Skin epidermis (tissue), 12 donors: Measurements from ENCODE around the gene NCAPG.
"Not testable (repeated sequence)": the region's sequence is repeated elsewhere in the genome, so short reads cannot be mapped to it uniquely, and the experiment has no call there.

Source experiments
- H3K27ac ChIP-seq, 21 experiments: fragments of 200-600 bp; sonication (generic) in 11 of 21; one replicate each; pipeline ENCODE4 v1.5.0; 2020; ENCODE audit warnings: mild to moderate bottlenecking in 3 of 21, inconsistent platforms in 2 of 21, moderate library complexity in 2 of 21
- H3K4me3 ChIP-seq, 7 experiments: fragments of 200-600 bp; sonication (generic) in 2 of 7; one replicate each; pipeline ENCODE4 v1.5.0; 2020; ENCODE audit warnings: inconsistent platforms in 2 of 7, mild to moderate bottlenecking in 2 of 7, moderate library complexity in 1 of 7

NCAPG gene

DNA sequence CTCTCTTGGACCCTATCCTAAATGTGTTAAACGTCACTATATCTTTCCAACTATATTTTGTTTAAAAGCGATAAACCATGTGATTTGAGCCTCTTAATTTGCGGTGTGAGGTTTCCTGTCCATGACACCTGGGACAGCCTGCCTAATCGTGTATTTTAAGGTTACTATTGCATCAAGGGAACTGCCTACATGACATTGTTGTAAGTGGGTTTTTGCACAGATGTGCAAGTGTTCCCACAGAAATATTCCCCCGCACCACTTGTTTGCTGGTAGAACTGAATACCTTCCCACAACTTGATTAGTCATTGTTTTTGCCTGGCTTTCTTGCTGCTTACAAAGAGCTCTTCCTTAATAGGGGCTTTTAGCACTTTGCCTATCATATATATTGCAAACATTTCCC is 24.2 kb upstream of the NCAPG start:
- Histone ChIP-seq H3K4me3 (no peak overlapping the region), H3K27ac (no peak overlapping the region)

DNA sequence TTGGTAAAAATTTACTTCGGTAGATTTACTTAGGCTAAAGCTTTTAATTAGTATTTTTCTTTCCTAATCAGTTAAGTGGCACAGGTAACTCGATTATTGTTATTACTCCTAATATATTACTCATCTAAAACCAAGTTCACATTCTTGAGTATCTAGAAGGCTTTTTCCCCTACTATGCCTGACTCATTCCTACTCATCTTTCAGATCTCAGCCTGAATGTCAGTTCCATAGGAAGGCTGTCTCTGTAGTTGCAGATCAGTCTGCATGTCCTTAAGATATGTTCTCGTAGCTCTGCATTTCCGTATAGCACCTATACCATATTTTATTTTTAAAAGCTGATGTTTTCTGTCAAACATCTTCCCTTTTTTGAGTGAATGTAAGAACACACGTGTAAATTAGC is 23.5 kb upstream of the NCAPG start:
- Histone ChIP-seq H3K27ac (no peak overlapping the region), H3K4me3 (no peak overlapping the region)

DNA sequence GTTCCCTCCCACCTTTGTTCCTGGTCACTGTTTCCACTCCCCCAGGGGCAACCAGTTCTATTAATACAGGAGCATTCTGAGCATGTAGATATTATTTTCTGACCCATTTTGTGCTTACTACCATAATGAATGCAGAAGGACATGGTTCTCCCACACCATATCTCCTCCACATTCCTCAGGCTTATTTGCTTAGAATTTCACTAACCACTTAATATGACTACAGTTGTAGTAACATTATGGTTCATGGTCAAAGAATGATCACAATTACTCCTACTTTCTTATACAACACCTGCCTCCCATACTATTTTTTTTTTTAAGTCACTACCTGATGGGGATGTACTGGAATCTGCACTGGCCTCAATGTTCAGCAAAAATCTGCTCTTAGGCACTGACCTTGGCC is 21.8 kb upstream of the NCAPG start:
- Histone ChIP-seq H3K4me3 (no peak overlapping the region), H3K27ac (no peak overlapping the region)

DNA sequence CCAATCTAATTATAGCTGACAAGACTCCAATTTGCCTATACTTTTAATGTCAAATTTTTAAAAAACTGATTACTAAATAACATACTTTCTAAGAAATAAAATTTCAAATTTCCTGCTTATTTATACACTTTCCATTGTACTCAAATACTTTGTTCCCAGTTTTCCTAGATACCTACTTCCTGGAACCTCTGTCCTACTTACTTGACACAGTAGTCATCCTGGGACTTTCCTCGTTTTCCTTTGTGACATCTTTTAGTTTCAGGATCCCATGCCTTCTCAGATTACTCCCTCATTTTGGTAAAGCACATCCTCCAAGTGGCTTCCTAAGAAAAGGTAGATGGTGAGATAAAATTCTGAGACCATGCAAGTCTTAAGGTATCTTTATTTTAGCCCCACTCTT is 16.0 kb upstream of the NCAPG start:
- H3K27ac ChIP-seq: no peak overlapping the region

DNA sequence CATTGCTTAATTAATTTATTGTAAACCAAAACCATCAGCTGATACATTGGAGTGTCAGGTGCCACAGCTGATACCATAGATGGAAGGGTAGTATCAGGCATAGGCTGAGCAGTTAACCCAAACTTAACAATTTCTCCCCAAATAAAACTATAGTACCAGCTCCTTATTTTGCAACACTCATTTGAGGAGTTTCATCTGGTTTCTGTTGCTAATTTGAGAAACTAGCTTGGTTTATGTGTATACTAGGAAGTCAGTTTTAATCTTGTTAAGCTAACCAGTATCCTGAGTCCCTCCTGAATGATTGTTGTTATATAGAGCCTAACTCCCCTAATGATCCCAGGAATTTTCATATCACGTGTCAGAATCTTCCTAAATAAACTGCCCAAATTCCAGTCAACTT is 13.0 kb upstream of the NCAPG start:
- H3K27ac ChIP-seq: no peak overlapping the region
- no peak overlapping the region for H3K4me3 ChIP-seq

More for the DNA sequence above, 16.0 kb upstream of the NCAPG start:
- no peak overlapping the region for H3K4me3 ChIP-seq

DNA sequence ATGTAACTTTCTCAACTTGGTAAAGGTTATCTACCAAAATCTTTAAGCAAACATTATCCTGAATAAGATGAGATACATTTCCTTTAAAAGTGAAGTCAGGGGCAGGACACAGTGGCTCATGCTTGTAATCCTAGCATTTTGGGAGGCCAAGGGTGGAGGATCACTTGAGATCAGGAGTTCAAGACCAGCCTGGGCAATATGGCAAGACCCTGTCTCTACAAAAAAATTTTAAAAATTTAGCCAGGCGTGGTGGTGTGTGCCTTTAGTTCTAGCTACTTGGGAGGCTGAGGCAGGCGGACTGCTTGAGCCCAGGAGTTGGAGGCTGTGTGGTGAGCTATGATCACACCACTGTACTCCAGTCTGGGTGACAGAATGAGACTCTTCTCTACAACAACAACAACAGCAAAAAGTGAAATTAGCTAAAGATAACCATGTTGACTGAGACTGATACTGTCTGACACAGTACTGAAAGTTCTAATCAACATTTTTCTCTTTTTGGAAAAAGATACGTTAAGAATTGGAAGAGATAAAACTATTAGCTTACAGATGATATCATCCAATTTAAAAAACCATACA is 5.1 kb upstream of the NCAPG start:
- no peak overlapping the region for H3K4me3 ChIP-seq
- H3K27ac ChIP-seq: no peak overlapping the region

DNA sequence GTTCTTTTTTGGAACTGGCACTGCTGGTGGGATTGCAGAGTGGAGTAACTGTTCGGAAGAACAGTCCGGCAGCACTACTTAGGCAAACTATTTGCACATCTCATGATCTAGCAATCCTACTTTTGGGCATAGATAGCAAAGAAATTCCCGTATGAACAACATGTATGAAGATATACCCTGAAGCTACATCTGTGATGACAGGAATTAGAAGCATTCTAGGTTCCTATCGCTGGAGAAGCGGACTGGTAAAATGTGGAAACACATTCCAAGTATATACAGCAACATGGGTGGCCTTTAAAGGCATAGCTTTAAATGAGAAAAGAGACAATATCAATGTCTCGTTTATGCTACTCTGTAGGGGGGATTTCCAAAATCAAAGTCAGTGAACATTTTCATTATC is 3.3 kb upstream of the NCAPG start:
- Histone ChIP-seq H3K4me3 (no peak overlapping the region), H3K27ac (no peak overlapping the region)

DNA sequence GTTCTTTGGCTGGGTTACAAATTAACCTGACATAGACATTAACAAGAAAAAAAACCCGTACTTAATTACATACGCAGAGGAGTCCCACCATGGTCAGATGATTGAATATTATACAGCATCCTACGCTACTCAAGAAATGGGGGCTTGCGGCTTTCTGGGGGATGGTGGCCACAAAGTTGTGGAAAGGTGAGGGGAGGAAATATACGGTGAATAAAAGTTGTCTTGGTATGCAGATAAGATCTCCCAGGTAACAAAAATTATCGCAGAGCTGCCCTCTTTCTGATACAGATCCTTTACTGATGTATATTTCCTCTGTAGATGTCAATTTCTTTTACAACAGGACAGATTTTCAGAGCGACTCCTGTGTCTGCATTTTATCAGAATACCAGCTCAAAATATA is 1.1 kb upstream of the NCAPG start:
- H3K27ac ChIP-seq: peak overlapping the region in 19 of 21 experiments; percentile 83 to 98 (median 96)

DNA sequence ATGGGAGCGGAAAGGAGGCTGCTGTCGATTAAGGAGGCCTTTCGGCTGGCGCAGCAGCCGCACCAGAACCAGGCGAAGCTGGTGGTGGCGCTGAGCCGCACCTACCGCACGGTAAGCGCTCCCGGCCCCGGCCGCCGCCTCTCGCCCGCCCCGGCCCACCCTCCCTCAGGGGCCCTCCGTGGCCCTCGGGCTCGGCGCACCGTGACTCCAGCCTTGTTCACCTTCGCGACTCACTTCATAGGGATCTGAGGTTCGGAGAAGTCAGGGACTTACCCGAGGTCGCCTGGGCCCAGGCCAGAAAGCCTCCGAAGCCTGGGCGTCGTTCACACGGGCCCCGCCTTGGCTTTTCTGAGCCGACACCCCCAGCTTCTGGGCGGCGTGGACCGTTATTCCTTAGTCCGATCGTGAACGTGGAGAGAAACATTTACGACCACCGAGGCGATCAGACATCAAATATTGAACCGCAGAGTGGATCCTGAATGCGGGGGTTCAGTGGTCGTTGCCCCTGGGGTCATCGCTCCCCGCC is 362 bp downstream of the NCAPG start:
- H3K4me3 ChIP-seq: peak overlapping the region; percentile 59 to 95 (median 66)
- peak overlapping the region in 16 of 21 experiments; percentile 18 to 98 (median 68) for H3K27ac ChIP-seq

More for the DNA sequence above, 1.1 kb upstream of the NCAPG start:
- H3K4me3 ChIP-seq: peak overlapping the region; percentile 59 to 95 (median 66)

DNA sequence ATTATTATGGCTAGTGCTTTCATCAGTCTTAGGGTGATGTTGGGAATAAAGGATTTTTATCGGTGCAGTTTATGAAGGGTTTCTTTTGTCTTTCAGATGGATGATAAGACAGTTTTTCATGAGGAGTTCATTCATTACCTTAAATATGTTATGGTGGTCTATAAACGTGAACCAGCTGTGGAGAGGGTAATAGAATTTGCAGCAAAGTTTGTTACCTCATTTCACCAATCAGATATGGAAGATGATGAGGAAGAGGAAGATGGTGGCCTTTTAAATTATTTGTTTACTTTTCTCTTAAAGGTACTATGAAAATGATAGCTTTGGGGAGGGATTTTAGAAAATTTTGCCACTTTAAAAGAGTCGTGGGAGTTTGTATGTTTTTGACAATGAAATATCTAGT is 1.3 kb downstream of the NCAPG start:
- no peak overlapping the region for H3K4me3 ChIP-seq
- H3K27ac ChIP-seq: peak overlapping the region in 2 of 21 experiments; percentile 38 to 91

DNA sequence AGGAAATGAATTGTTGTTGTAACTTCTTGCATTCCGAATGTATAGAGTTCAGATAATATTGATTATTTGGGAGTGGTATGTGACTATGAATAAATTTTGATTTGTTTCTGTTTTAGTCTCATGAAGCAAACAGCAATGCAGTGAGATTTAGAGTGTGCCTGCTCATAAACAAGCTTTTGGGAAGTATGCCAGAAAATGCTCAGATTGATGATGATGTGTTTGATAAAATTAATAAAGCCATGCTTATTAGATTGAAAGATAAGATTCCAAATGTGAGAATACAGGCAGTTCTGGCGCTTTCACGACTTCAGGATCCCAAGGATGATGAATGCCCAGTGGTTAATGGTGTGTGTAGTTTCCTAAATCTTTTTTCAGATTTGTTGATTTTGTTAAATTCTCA is 2.0 kb downstream of the NCAPG start:
- H3K4me3 ChIP-seq: no peak overlapping the region
- H3K27ac ChIP-seq: peak overlapping the region in 1 of 21 experiments; percentile 38

DNA sequence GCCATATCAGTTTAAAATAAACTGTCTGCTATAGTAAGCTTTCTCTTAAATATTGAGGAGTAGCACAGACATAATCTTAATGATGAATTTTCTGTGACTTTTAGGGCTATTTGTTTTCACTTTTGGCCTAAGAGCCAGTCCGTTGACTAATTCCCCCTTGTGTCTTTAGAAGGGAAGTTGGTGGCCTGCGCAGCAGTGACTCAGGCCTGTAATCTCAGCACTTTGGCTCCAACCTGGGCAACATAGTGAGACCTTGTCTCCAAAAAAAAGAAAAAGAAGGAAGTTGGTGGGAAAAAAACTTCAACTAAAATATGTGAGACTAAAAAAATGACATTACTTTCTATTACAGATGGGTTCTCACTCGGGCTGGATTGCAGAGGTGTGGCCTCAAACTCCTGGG is 3.4 kb downstream of the NCAPG start:
- Histone ChIP-seq H3K4me3 (no peak overlapping the region), H3K27ac (peak overlapping the region in 3 of 21 experiments; percentile 0 to 35 (median 19))

DNA sequence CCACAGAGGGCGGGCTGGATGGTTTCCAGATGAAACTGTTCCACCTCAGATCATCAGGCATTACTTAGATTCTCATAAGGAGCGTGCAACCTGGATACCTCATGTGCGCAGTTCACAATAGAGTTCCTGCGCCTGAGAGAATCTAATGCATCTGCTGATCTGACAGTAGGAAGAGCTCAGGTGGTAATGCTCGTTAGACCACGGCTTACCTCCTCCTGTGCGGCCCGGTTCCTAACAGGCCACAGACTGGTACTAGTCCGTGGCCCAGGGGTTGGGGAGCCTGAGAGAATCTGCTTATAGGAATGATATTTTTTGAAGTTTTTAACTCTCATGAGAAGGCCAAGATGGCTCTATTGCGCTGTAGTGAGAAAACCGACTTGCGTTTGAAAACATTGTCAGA is 5.4 kb downstream of the NCAPG start:
- H3K4me3 ChIP-seq: no peak overlapping the region
- H3K27ac ChIP-seq: no peak overlapping the region

DNA sequence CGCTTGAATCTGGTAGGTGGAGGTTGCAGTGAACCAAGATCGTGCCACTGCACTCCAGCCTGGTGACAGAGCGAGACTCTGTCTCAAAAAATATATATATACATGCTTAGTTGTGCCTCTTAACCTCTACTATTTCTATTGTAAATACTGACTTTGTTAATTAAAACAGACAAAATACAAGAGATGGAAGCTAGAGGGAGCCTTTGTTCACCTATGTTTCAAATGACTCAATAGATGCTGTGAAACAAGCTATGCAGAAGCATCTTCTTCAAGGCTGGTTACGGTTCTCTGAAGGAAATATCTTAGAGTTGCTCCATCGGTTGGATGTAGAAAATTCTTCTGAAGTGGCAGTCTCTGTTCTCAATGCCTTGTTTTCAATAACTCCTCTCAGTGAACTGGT is 6.2 kb downstream of the NCAPG start:
- Histone ChIP-seq H3K4me3 (no peak overlapping the region), H3K27ac (peak overlapping the region in 1 of 21 experiments; percentile 27)

DNA sequence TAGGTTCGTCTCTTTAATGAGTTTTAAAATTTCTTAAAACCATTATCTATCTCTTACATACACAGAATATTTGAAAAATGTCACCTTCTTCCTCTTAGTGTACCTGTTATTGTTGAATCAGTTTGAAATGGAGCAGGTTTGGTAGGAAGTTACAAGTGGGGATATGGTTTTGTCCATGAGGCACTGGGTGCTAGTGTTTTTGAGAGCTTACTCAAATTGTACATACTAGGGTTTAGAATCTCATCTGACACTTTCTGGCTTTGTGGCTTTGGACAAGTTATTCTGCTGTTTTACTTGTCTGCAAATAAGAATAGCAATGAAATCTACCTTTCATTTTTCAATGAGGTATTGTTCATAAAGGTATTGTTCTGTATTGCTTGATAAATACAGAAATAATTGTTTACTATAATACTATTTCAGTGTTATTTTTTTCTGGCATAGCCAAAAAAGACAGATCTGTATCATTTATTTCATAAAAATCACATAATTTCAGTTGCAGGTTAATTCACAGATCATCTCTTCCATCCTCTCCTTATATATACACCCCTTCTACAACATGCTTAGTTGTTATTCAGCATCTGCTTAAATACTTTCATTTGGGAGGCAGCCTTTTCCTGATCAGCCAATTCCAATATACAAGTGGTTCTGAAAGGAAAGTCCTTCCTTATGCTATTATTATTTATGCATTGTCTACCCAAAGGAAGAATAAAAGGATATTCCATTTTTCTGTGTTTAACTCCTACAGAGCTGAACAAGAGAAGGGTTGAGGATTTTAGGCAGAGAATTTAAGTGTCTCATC is 13.3 kb downstream of the NCAPG start:
- Histone ChIP-seq H3K4me3 (no peak overlapping the region), H3K27ac (peak overlapping the region in 1 of 21 experiments; percentile 61)

DNA sequence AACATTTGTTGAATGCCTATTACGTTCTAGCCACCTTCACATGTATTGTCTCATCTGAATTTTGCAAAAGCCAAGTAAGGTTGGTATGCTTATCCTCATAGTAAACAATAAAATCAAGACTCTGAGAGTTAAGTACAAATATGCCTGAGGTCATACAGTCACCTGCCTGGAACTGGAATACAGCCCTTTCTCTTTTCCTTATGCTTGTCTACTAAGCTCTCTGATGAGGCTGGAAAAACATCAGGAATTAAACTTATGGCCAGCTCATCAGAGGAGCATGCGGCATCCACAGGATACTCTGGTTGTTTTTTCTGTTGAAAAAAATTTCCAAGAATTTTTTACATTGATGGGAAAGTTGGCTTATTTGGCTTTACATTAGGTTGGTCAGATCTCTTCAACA is 35.5 kb downstream of the NCAPG start:
- Histone ChIP-seq H3K27ac (no peak overlapping the region), H3K4me3 (no peak overlapping the region)

DNA sequence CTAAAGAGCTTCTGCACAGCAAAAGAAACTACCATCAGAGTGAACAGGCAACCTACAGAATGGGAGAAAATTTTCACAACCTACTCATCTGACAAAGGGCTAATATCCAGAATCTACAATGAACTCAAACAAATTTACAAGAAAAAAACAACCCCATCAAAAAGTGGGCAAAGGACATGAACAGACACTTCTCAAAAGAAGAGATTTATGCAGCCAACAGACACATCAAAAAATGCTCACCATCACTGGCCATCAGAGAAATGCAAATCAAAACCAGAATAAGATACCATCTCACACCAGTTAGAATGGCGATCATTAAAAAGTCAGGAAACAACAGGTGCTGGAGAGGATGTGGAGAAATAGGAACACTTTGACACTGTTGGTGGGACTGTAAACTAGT is 39.5 kb downstream of the NCAPG start:
- H3K4me3 ChIP-seq, H3K27ac ChIP-seq: not testable (repeated sequence)

DNA sequence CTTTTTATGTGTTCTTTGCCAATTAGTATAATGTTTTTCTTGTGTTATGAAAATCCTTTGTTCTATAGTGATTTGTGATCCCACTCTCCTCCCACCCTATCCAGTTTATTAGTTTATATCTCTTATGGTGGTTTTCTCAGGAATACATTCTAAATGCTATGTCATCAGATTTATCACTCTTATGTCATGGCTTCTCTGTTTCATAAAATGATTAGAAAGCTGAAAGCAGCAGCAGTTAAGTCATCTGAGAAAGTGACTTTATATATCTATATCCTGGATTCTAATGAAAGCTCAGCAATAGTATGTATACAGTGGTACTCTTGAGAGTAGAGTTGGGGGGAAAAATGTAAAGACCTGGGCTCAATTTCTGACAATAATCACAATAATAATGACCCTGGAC is 41.2 kb downstream of the NCAPG start:
- Histone ChIP-seq H3K4me3 (no peak overlapping the region), H3K27ac (no peak overlapping the region)

DNA sequence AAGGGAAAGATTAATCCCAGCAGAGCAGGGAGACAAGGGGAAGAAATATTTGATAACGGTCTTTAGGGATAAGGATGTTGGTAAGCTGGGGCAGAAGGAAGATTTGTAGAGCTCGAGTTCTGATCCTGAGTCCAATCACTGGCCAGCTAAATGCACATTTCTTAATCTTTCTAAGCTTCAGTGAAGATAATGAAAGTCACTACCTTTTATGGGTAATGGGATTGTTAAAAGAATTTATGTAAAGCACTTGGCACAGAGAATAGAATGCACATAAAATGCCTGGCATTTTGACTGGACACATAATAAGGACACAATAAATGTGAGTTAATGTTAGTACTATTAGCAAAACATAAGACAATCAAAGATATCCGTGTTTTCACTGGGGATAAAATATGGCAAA is 43.3 kb downstream of the NCAPG start:
- no peak overlapping the region for H3K4me3 ChIP-seq

DNA sequence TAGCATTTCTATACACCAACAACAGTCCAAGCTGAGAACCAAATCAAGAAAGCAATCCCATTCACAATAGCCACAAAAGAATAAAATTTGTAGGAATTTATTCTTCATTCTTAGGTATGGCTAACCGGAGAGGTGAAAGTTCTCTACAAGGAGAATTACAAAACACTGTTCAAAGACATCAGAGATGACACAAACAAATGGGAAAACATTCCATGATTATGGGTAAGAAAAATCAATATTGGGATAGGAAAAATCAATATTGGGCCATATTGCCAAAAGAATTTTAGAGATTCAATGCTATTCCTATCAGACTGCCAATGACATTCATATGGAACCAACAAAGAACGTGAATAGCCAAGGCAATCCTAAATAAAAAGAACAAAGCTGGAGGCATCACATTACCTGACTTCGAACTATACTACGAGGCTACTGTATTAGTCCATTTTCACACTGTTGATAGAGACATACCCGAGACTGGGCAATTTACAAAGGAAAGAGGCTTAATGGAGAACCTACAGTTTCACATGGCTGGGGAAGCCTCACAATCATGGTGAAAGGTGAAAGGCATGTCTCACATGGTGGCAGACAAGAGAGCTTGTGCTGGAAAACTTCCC is 49.1 kb downstream of the NCAPG start:
- Histone ChIP-seq H3K4me3 (no peak overlapping the region), H3K27ac (no peak overlapping the region)

More for the DNA sequence above, 43.3 kb downstream of the NCAPG start:
- H3K27ac ChIP-seq: no peak overlapping the region

DNA sequence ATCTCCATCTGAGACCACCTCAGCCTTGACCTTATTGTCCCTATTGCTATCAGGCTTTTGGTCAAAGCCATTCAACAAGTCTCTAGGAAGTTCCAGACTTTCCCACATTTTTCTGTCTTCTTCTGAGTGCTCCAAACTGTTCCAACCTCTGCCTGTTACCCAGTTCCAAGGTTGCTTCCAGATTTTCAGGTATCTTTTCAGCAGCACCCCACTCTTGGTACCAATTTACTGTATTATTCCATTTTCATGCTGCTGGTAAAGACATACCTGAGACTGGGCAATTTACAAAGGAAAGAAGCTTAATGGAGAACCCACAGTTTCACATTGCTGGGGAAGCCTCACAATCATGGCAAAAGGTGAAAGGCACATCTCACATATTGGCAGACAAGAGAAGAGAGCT is 51.1 kb downstream of the NCAPG start:
- H3K27ac ChIP-seq, H3K4me3 ChIP-seq: not testable (repeated sequence)
